HG02943 (cell line): ENCODE results near the gene PDE8B.

Experiments used
- ATAC-seq: cut with Tn5 transposase; IDR thresholded peaks from one replicate; pipeline ENCODE4 v1.9.1; 2021; ENCODE audit warnings: mild to moderate bottlenecking, low read depth, moderate library complexity; ENCODE audit not compliant: unreplicated experiment

PDE8B gene

GRCh38 chr5:77281969-77282336, 71.5 kb downstream of the PDE8B start:
- ATAC-seq = no peak

- ATAC-seq = no peak
These were observed 72.0 kb downstream of the PDE8B start for GRCh38 chr5:77282337-77283027.

- no peak for ATAC-seq
These were observed 74.9 kb downstream of the PDE8B start for GRCh38 chr5:77285251-77285841.

- no peak for ATAC-seq
These were observed 81.7 kb downstream of the PDE8B start for GRCh38 chr5:77292026-77292757.

- no peak for ATAC-seq
These were observed 83.7 kb downstream of the PDE8B start for GRCh38 chr5:77294185-77294584.

GRCh38 chr5:77295863-77296378, 85.4 kb downstream of the PDE8B start:
- ATAC-seq = no peak

GRCh38 chr5:77298146-77298545, 87.7 kb downstream of the PDE8B start:
- no peak for ATAC-seq

GRCh38 chr5:77300451-77300850, 90.0 kb downstream of the PDE8B start:
- ATAC-seq = no peak

GRCh38 chr5:77301447-77301883, 91.0 kb downstream of the PDE8B start:
- no peak for ATAC-seq

- ATAC-seq = no peak
These were observed 91.8 kb downstream of the PDE8B start for GRCh38 chr5:77302247-77302646.

- no peak for ATAC-seq
These were observed 92.2 kb downstream of the PDE8B start for GRCh38 chr5:77302653-77303052.

- ATAC-seq = no peak
These were observed 93.9 kb downstream of the PDE8B start for GRCh38 chr5:77304388-77304787.

- ATAC-seq = no peak
These were observed 94.9 kb downstream of the PDE8B start for GRCh38 chr5:77305222-77305846.

GRCh38 chr5:77305956-77306355, 95.5 kb downstream of the PDE8B start:
- no peak for ATAC-seq

GRCh38 chr5:77306531-77306930, 96.1 kb downstream of the PDE8B start:
- no peak for ATAC-seq

- no peak for ATAC-seq
These were observed 97.9 kb downstream of the PDE8B start for GRCh38 chr5:77308154-77308960.

GRCh38 chr5:77309140-77309539, 98.7 kb downstream of the PDE8B start:
- ATAC-seq = no peak

GRCh38 chr5:77310494-77311213, 100.2 kb downstream of the PDE8B start:
- ATAC-seq = no peak

GRCh38 chr5:77311214-77311571, 100.7 kb downstream of the PDE8B start:
- no peak for ATAC-seq

- no peak for ATAC-seq
These were observed 101.9 kb downstream of the PDE8B start for GRCh38 chr5:77312413-77312812.
